HCT116 (cell line): ENCODE measurements around the gene OR10A2. TPM values are rescaled to one million over a fixed set of nuclear protein-coding genes. Genes with fewer than 3 reads are reported as not detected.

Experiments used
- ATAC-seq: fragments of 200-7000 bp; cut with Tn5 transposase; 2 replicates; pipeline ENCODE4 v1.9.1; 2020; ENCODE audit warnings: mild to moderate bottlenecking, moderate library complexity
- BruUV-seq: library from RNA; stranded (reverse); fragments of 400-500 nt; replicated peaks from 2 replicates; lab custom pipeline; 2021; lab: Mats Ljungman, UMichigan
- CTCF ChIA-PET: fragments of 300-600 bp; sonication (Branson Sonifier 250); formaldehyde crosslinking; loops from one replicate; lab custom pipeline; 2021; ENCODE audit warnings: antibody characterized with exemption; lab: Charles Lee
- POLR2A ChIA-PET: fragments of 300-600, 350-600 bp; sonication (Branson Sonifier 250); formaldehyde crosslinking; loops from one replicate; lab custom pipeline; 2021; ENCODE audit warnings: antibody characterized with exemption; lab: Charles Lee
- RAD21 ChIA-PET, 2 experiments: fragments of 300-600 bp; sonication (Branson Sonifier 250); formaldehyde crosslinking; loops; one replicate each; lab custom pipeline; 2023; ENCODE audit warnings: low total read pairs in 2 of 2; ENCODE audit not compliant: uncharacterized antibody in 2 of 2, unreplicated experiment in 2 of 2, low non-redundant PET in 1 of 2; lab: Charles Lee
- DNase-seq: peaks from one replicate; pipeline ENCODE4 v3.0.0-alpha.2; 2010; ENCODE audit warnings: low read depth, low spot score
- H2AFZ ChIP-seq: fragments of 200-600 bp; shearing (Covaris generic), sonication (generic); 2 replicates; pipeline ENCODE4 v1.6.1; 2017; ENCODE audit warnings: low read depth, mixed run types, mixed read lengths, antibody characterized with exemption, low read length; ENCODE audit not compliant: poor library complexity, severe bottlenecking
- H3K27ac ChIP-seq: 2 replicates; pipeline ENCODE4 v1.5.1; 2012; ENCODE audit warnings: low read depth, low read length
- H3K27me3 ChIP-seq: fragments of 200-600 bp; sonication (generic); 2 replicates; pipeline ENCODE4 v1.6.1; 2016; ENCODE audit warnings: mixed run types, low read length, mixed read lengths; ENCODE audit not compliant: insufficient read depth
- H3K36me3 ChIP-seq, 2 experiments: fragments of 200-500 bp in 1 of 2; fragments of 200-600 bp in 1 of 2; sonication (Bioruptor generic) in 1 of 2; sonication (generic) in 1 of 2; 2 replicates each; pipeline versions ENCODE4 v1.5.1 to v1.6.1; 2014 to 2016; ENCODE audit warnings: low read length in 2 of 2, inconsistent platforms in 1 of 2, mixed read lengths in 1 of 2, mixed run types in 1 of 2; ENCODE audit not compliant: insufficient read depth in 2 of 2, control insufficient read depth in 1 of 2
- H3K4me1 ChIP-seq, 2 experiments: fragments of 200-600 bp in 1 of 2; sonication (generic) in 1 of 2; 2 replicates each; pipeline versions ENCODE4 v1.5.1 to v1.6.1; 2012 to 2017; ENCODE audit warnings: low read length in 2 of 2, inconsistent platforms in 1 of 2, mild to moderate bottlenecking in 1 of 2, mixed read lengths in 1 of 2, mixed run types in 1 of 2, moderate library complexity in 1 of 2; ENCODE audit not compliant: insufficient read depth in 2 of 2, control insufficient read depth in 1 of 2
- H3K4me2 ChIP-seq: fragments of 200-600 bp; sonication (generic); 2 replicates; pipeline ENCODE4 v1.6.1; 2017; ENCODE audit warnings: mixed run types, low read length, mixed read lengths
- H3K4me3 ChIP-seq, 2 experiments: fragments of 200-600 bp in 1 of 2; sonication (generic) in 1 of 2; replicated peaks in 1 of 2; 2 replicates each; pipeline ENCODE4 v1.5.1; 2011 to 2016; ENCODE audit warnings: low read length in 2 of 2, control low read depth in 1 of 2, low read depth in 1 of 2, mild to moderate bottlenecking in 1 of 2, mixed read lengths in 1 of 2, mixed run types in 1 of 2
- H3K79me2 ChIP-seq: fragments of 200-600 bp; sonication (generic); 2 replicates; pipeline ENCODE4 v1.6.1; 2017; ENCODE audit warnings: mild to moderate bottlenecking, mixed run types, low read length, moderate library complexity, mixed read lengths; ENCODE audit not compliant: insufficient read depth
- H3K9ac ChIP-seq: fragments of 200-600 bp; sonication (generic); 2 replicates; pipeline ENCODE4 v1.6.1; 2016; ENCODE audit warnings: low read length, mixed read lengths
- H3K9me2 ChIP-seq: fragments of 200-600 bp; sonication (generic), shearing (Covaris generic); 2 replicates; pipeline ENCODE4 v1.6.1; 2017; ENCODE audit warnings: mixed run types, mild to moderate bottlenecking, moderate library complexity; ENCODE audit not compliant: insufficient read depth
- H3K9me3 ChIP-seq, 2 experiments: fragments of 200-500 bp in 1 of 2; fragments of 200-600 bp in 1 of 2; sonication (Bioruptor generic) in 1 of 2; sonication (generic) in 1 of 2; 2 replicates each; pipeline ENCODE4 v1.6.1; 2014 to 2017; ENCODE audit warnings: low read length in 2 of 2, mixed read lengths in 2 of 2, inconsistent platforms in 1 of 2, low read depth in 1 of 2, mild to moderate bottlenecking in 1 of 2, mixed run types in 1 of 2, moderate library complexity in 1 of 2; ENCODE audit not compliant: control insufficient read depth in 1 of 2, insufficient read depth in 1 of 2
- H4K20me1 ChIP-seq: fragments of 200-600 bp; sonication (generic), shearing (Covaris generic); 2 replicates; pipeline ENCODE4 v1.6.1; 2017; ENCODE audit warnings: mixed run types, mild to moderate bottlenecking, moderate library complexity; ENCODE audit not compliant: insufficient read depth
- CEBPB ChIP-seq: IDR thresholded peaks from 2 replicates; pipeline ENCODE4 v1.6.1; 2012; ENCODE audit warnings: low read depth
- EGR1 ChIP-seq: IDR thresholded peaks from 2 replicates; pipeline ENCODE4 v1.6.1; 2012; ENCODE audit warnings: low read depth
- EZH2phosphoT487 ChIP-seq: fragments of 200-600 bp; IDR thresholded peaks from 2 replicates; pipeline ENCODE4 v1.6.1; 2018; ENCODE audit warnings: antibody characterized with exemption, borderline replicate concordance
- POLR2AphosphoS5 ChIP-seq: IDR thresholded peaks from 2 replicates; pipeline ENCODE4 v1.6.1; 2011; ENCODE audit warnings: mild to moderate bottlenecking, low read depth, low read length, moderate library complexity
- REST ChIP-seq: IDR thresholded peaks from 2 replicates; pipeline ENCODE4 v1.6.1; 2012; ENCODE audit warnings: low read depth
- SP1 ChIP-seq: IDR thresholded peaks from 2 replicates; pipeline ENCODE4 v1.6.1; 2012; ENCODE audit warnings: low read depth
- TCF7L2 ChIP-seq: IDR thresholded peaks from 2 replicates; pipeline ENCODE4 v1.7.0; 2011; ENCODE audit warnings: borderline replicate concordance, inconsistent platforms; ENCODE audit not compliant: insufficient read depth, insufficient read length; ENCODE audit errors: extremely low read depth
- intact Hi-C: fragments of 100-400 bp; cut with micrococcal nuclease; formaldehyde crosslinking; loops from 2 replicates; pipeline ENCODE4 v1.10.0; 2022
- total RNA-seq: library from RNA; stranded (reverse); gene quantifications from one replicate; pipeline ENCODE4 v1.2.1, GENCODE V29; 2021; ENCODE audit not compliant: unreplicated experiment

OR10A2 gene
- total RNA-seq, 1 experiment from 2014 or later, result not detected

- Histone ChIP-seq H3K4me3 (no peak overlapping the region), H3K79me2 (no peaks in the 10 kb centered on the region), H4K20me1 (no peaks in the 10 kb centered on the region), H2AFZ (no peak overlapping the region), H3K4me2 (no peak overlapping the region), H3K9ac (no peak overlapping the region), H3K27me3 (peaks cover 22% of the 10 kb centered on the region; the same call in 1 of the 2 replicates), H3K27ac (no peak overlapping the region), H3K9me3 (no peaks in the 10 kb centered on the region), H3K36me3 (no peaks in the 10 kb centered on the region), H3K9me2 (no peaks in the 10 kb centered on the region), H3K4me1 (no peaks in the 10 kb centered on the region)
- TF ChIP-seq POLR2AphosphoS5 (no peak), REST (no peak), EGR1 (no peak), CEBPB (no peak), TCF7L2 (no peak), EZH2phosphoT487 (no peak), SP1 (no peak)
- POLR2A ChIA-PET, result no interaction called here
- CTCF ChIA-PET, result interaction anchor here (1.2 to 2.7 kb wide), 2 partner anchors 18 to 22 kb away, joined by 3 to 9 read pairs; no protein-coding TSS in a partner anchor
- DNase-seq (no peak), ATAC-seq (no peak)
- RAD21 ChIA-PET, result no interaction called here
- intact Hi-C loops, result no loop called here
- no TSS peak for BruUV-seq
Observed at GRCh38 chr11:6834021-6834420, 28.8 kb upstream of the OR10A2 start.
